ENCODE results near the gene ITPK1.
"Not testable (repeated sequence)": the region's sequence is repeated elsewhere in the genome, so short reads cannot be mapped to it uniquely, and the experiment has no call there.

Gene ITPK1

DNA sequence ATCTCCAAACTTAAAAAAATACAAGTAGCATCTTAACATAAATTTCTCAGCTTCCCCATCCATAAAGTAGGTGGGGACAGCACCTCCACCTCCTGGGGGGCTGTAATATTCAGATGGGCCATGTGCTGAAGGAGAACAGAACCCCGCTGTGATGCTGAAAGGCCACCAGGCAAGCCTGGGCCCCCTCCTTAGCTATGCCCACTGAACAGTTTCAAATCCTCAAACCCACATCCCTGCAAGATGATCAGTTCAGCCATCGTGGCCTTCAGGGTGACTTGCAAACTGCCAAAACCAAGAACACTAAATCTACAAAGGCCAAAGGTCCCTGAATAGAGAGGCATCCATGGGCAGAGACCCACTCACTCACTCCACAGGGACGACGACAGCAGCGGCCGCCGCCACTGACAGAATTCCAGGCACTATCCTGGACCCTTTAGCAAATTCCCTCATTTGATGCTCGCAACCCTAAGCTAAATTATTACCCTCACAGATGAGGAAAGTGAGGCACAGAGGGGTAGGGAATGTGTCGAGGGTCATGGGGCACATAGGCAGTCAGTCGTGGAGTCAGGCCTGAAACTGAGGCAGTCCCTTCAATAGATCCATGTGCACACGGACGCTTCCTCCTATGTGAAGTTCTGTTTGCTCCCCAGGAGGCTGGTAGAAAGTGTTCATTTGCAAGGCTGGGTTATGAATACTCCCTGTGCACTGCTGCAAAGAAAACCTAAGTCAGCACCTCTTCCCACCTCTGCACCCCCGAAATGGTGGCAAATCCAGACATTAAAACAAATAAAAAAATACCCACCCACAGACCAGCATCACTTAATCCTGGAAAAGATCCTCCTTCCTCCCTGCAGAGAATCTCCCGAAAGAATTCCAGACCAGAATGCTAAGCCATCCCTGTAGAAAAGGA lies 5.9 kb downstream of the ITPK1 start:
- FAIRE-seq: no peak
- TF ChIP-seq POLR2A (IDR thresholded peaks at IDR 0.05; ENCODE audit: low read depth, low read length) (no peak), POLR2AphosphoS5 (IDR thresholded peaks at IDR 0.05; ENCODE audit: low read depth, low read length) (no peak), TAF1 (IDR thresholded peaks at IDR 0.05; ENCODE audit: borderline replicate concordance, low read depth, low read length) (no peak)
- DNase-seq (ENCODE audit: insufficient read length): no peak

GRCh38 chr14:93108105-93108504 lies 7.6 kb downstream of the ITPK1 start:
- DNase-seq (ENCODE audit: insufficient read length): no peak

GRCh38 chr14:93107453-93107852 lies 8.3 kb downstream of the ITPK1 start:
- no peak for TF ChIP-seq POLR2A (IDR thresholded peaks at IDR 0.05; ENCODE audit: low read depth, low read length)
- no peak for TF ChIP-seq TAF1 (IDR thresholded peaks at IDR 0.05; ENCODE audit: borderline replicate concordance, low read depth, low read length)
- no peak for TF ChIP-seq POLR2AphosphoS5 (IDR thresholded peaks at IDR 0.05; ENCODE audit: low read depth, low read length)
- no peak for FAIRE-seq
- DNase-seq (ENCODE audit: insufficient read length): no peak

More at GRCh38 chr14:93108105-93108504, 7.6 kb downstream of the ITPK1 start:
- FAIRE-seq: no peak
- TF ChIP-seq POLR2A (IDR thresholded peaks at IDR 0.05; ENCODE audit: low read depth, low read length) (no peak), TAF1 (IDR thresholded peaks at IDR 0.05; ENCODE audit: borderline replicate concordance, low read depth, low read length) (no peak), POLR2AphosphoS5 (IDR thresholded peaks at IDR 0.05; ENCODE audit: low read depth, low read length) (no peak)

DNA sequence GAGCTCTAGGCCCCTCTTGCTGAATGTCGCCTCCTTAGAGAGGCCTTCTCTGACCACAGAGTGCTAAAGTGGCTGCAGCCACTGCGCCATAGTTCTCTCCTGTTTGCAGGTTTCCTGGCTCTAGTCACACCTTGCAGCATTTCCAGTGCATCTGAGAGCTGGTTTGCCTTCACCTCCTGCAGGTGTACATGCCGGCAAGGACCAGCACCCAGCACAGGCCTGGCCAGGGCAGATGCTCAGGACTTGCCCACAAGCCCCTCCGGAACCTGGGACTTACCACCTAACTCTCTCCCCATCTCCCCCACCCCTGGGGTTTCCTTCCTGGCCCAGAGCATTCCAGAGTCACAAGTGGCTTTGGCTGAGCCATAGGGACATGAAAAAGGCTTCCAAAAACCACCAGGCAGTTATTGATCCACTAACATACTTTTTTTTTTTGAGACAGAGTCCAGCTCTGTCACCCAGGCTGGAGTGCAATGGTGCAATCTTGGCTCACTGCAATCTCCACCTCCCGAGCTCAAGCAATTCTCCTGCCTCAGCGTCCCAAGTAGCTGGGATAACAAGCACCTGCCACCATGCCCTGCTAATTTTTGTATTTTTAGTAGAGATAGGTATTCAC lies 9.1 kb downstream of the ITPK1 start:
- DNase-seq (ENCODE audit: insufficient read length): no peak
- no peak for TF ChIP-seq POLR2A (IDR thresholded peaks at IDR 0.05; ENCODE audit: low read depth, low read length)
- TF ChIP-seq POLR2AphosphoS5 (IDR thresholded peaks at IDR 0.05; ENCODE audit: low read depth, low read length): no peak
- TF ChIP-seq TAF1 (IDR thresholded peaks at IDR 0.05; ENCODE audit: borderline replicate concordance, low read depth, low read length): no peak
- FAIRE-seq: no peak

DNA sequence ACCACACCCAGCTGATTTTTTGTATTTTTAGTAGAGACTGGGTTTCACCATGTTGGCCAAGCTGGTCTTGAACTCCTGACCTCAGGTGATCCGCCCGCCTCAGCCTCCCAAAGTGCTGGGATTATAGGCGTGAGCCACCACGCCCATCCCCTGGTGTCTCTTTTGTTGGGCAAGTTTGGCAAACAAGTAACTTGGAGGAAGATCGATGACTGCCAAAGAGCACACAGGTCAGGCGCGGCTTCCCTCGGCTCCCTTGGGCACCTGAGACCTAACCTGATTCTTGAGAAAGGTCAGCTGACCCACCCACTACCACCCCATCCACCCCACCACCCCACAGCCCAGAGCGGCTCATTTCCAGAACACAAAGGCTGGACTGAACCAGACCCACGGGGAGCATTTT lies 9.9 kb downstream of the ITPK1 start:
- FAIRE-seq; DNase-seq (ENCODE audit: insufficient read length): not testable (repeated sequence)

- TF ChIP-seq POLR2AphosphoS5 (IDR thresholded peaks at IDR 0.05; ENCODE audit: low read depth, low read length) (no peak), TAF1 (IDR thresholded peaks at IDR 0.05; ENCODE audit: borderline replicate concordance, low read depth, low read length) (no peak), POLR2A (IDR thresholded peaks at IDR 0.05; ENCODE audit: low read depth, low read length) (no peak)
- DNase-seq (ENCODE audit: insufficient read length) (no peak), FAIRE-seq (no peak)
Observed at GRCh38 chr14:93105362-93105761, 10.4 kb downstream of the ITPK1 start.

GRCh38 chr14:93104961-93105360 lies 10.8 kb downstream of the ITPK1 start:
- DNase-seq (ENCODE audit: insufficient read length) (no peak), FAIRE-seq (no peak)
- no peak for TF ChIP-seq TAF1 (IDR thresholded peaks at IDR 0.05; ENCODE audit: borderline replicate concordance, low read depth, low read length)
- no peak for TF ChIP-seq POLR2A (IDR thresholded peaks at IDR 0.05; ENCODE audit: low read depth, low read length)
- TF ChIP-seq POLR2AphosphoS5 (IDR thresholded peaks at IDR 0.05; ENCODE audit: low read depth, low read length): no peak

GRCh38 chr14:93103392-93104080 lies 12.2 kb downstream of the ITPK1 start:
- FAIRE-seq (peak; percentile 84), DNase-seq (ENCODE audit: insufficient read length) (peak; percentile 86)
- TF ChIP-seq POLR2A (IDR thresholded peaks at IDR 0.05; ENCODE audit: low read depth, low read length): no peak; the same call in 1 of the 2 replicates
- TF ChIP-seq TAF1 (IDR thresholded peaks at IDR 0.05; ENCODE audit: borderline replicate concordance, low read depth, low read length): no peak
- TF ChIP-seq POLR2AphosphoS5 (IDR thresholded peaks at IDR 0.05; ENCODE audit: low read depth, low read length): no peak

DNA sequence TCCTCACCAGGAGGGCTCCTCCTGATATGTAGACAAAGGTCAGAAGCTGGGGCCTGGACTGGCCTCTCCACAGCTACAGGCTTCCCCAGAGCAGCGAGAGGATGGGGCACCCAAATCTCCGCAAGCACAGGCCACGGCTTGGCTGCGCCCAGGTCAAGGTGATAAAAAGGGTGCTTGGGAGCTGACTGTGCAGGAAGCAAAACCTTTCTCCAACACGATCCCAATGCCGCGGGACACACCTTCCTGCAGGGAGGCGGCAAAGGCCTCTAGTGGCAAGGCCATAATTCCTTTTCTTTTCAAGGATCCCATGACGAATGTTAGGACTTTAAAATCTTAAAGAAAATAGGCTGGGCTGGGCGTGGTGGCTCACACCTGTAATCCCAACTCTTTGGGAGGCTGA lies 13.6 kb downstream of the ITPK1 start:
- FAIRE-seq (no peak), DNase-seq (ENCODE audit: insufficient read length) (no peak)

GRCh38 chr14:93101181-93101580 lies 14.5 kb downstream of the ITPK1 start:
- FAIRE-seq (no peak), DNase-seq (ENCODE audit: insufficient read length) (no peak)
- TF ChIP-seq TAF1 (IDR thresholded peaks at IDR 0.05; ENCODE audit: borderline replicate concordance, low read depth, low read length): no peak
- TF ChIP-seq POLR2A (IDR thresholded peaks at IDR 0.05; ENCODE audit: low read depth, low read length): no peak
- TF ChIP-seq POLR2AphosphoS5 (IDR thresholded peaks at IDR 0.05; ENCODE audit: low read depth, low read length): no peak

More for the DNA sequence above, 13.6 kb downstream of the ITPK1 start:
- no peak for TF ChIP-seq TAF1 (IDR thresholded peaks at IDR 0.05; ENCODE audit: borderline replicate concordance, low read depth, low read length)
- TF ChIP-seq POLR2A (IDR thresholded peaks at IDR 0.05; ENCODE audit: low read depth, low read length): no peak
- TF ChIP-seq POLR2AphosphoS5 (IDR thresholded peaks at IDR 0.05; ENCODE audit: low read depth, low read length): no peak

DNA sequence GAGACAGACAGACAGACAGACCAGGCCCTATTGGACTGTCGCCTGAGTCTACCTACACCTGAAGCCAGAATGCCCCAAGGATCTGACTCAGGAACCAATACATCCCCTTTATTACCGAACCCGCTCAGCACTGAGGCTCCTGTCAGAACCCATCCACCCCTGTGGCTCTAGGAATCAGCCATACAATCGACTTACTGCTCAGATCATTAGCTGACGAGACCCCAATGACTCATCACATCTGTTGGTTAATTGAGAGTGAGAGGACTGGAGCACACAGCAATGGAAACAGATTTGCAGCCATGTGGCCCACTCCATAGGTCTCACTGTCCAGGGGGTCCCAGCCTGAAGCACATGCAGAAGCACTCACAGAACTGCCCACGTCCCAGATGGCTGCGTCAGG lies 15.2 kb downstream of the ITPK1 start:
- FAIRE-seq (peak; percentile 72), DNase-seq (ENCODE audit: insufficient read length) (no peak)
- TF ChIP-seq POLR2A (IDR thresholded peaks at IDR 0.05; ENCODE audit: low read depth, low read length) (no peak), TAF1 (IDR thresholded peaks at IDR 0.05; ENCODE audit: borderline replicate concordance, low read depth, low read length) (no peak), POLR2AphosphoS5 (IDR thresholded peaks at IDR 0.05; ENCODE audit: low read depth, low read length) (no peak)

Data from GM12892 (cell line).